NOMO-1 (cell line): ENCODE data around the gene ESD.
A peak's percentile ranks its signal among the peaks of the same experiment; 100 is the strongest.
"Not testable (repeated sequence)": the region's sequence is repeated elsewhere in the genome, so short reads cannot be mapped to it uniquely, and the experiment has no call there.

ENCODE experiments used
- DNase-seq, 2 experiments: peaks; one replicate each; lab custom pipeline; 2025; ENCODE audit not compliant: unreplicated experiment in 2 of 2; lab: John Stamatoyannopoulos, UW

Gene ESD, protein sequence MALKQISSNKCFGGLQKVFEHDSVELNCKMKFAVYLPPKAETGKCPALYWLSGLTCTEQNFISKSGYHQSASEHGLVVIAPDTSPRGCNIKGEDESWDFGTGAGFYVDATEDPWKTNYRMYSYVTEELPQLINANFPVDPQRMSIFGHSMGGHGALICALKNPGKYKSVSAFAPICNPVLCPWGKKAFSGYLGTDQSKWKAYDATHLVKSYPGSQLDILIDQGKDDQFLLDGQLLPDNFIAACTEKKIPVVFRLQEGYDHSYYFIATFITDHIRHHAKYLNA

DNA sequence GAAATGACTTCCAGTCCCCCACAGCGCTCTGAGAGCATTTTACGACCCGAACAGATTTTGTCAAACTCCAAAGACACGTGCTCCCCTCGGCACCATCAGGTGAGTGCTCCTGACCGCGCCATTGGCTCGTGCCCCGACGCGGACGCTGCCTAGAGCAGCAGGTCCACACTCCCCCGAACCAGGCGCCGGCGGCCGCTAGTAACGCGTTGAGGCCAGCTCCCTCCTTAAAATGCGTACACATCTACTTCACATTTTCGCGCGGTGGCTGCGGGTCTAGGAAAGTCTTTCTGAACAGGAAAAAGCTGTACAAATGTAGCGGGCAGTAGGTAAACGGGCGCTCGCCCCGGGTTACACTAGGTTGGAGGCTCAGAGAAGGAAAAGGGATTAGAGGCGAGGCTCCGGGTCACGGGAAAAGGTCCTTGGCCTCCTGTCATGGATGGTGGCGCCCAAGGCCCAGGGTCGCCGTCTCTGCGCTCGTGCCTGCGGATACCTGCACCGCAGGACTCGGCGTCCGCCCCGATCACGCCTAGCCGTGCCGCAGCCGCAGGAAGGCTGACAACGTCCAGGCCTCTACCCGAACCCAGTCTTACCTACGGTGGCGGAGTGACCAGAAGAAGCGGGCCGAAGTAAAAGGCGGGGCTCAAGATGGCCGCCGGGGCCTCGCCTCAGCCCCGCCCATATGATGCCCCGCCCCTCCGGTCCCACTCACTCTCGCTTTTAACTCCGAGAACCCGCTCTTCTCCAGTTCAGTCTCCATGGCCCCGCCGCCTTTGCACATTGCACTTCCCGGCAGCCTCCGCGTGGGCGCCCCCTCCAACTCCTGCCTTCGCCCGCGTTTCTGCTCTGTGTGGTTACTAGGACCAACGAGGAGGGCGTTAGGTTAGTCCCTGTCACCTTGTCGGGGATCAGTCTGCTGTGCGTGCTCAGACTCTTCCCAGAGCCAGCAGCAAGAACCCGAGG is at the start of gene ESD:
Gene ESD (minus strand): TSS at position 647 of the 960 bp plus-strand sequence. CDS start 5,748 bp downstream, outside the sequence.
- DNase-seq, result peak; percentile 89 to 91

DNA sequence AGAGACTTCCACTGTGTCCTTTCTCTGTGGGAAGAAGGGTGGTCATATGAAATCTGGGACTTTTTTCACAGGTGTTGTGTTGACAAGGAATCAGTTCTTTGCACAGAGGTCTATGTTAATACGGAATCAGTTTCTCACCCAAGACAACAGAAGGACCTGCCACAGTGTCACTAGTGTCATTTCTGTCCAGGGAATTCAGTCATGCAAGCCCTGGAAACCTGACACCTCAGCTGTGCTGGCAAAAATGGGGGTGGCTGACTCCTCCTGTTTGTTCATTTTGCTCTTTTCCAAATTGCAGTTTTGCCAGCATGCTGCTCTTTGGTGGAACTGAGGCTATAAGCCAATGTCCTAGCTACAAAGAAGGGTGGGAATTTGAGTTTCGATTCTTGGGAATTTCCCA is 49.8 kb upstream of the ESD start:
- DNase-seq, result no peak

DNA sequence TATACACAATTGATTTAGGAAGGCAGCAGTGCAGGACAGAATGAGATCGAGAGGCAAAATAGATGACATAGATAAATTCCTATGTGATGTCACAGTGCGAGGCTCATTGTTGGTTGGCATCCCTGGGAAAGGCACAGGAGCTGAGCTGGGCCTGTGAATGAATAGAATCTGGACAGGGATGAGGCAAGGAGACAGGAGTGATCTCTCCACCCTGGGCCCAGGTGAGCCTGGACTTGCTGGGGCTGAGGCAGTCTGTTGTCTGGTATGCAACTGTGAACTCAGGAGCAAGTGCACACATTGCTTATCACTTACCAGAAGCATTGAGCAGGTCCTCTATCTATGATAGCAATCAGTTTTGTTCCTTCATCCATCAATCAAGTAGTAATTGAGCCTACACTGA is 48.2 kb upstream of the ESD start:
- DNase-seq, result no peak

DNA sequence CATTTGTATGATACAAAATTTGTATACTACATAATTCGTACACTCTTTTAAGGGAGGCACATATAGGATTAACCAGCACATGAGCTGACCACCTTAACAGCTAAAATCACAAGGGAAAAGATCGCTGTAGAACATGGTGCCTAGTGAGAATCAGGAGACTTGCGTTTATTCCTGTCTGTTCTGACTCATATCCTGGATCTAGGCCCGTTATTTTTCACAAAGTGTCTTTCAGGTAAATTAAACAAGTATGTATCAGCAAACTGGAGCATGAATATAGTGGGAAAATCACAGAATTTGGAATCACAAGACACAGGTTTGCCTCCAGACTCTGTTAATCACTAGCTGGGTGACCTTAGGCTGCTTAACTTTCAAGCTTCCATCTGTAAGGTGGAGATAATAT is 47.5 kb upstream of the ESD start:
- no peak for DNase-seq

DNA sequence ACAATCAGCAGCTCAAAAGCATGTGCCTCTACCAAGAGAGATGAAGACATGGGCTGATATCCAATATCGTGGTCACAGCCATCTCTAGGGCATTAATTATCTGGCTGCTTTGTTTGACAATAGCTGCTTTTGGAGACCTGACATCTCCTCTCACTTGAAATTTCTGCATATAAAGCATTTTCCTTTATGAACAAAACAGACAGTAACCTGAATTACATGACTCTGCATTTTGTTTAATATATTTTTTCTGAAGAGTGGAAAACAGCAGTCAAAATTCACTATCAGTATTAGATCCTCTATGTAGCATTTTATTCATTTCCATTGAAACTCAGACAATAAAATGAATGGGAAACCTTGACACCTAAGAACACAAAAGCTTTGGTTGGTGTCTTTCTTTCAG is 42.4 kb upstream of the ESD start:
- no peak for DNase-seq

DNA sequence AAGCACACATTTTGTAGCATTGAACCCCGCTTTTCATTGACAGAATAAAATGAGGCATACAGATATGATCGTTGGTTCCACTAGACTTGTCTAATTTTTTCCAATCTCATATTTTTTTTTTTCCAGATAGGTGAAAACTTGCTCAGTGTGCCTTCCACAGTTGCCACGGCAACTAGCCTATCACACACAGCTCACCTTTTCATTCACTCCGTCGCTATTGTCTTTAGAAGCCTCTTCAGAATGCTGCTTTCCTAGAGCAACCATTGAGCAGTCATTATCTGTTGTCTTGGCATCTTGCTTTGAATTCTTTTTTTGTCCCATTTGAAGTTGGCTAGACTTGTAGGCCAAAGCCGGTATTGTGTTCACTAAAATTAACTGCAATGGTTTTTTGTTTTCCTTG is 37.7 kb upstream of the ESD start:
- no peak for DNase-seq

DNA sequence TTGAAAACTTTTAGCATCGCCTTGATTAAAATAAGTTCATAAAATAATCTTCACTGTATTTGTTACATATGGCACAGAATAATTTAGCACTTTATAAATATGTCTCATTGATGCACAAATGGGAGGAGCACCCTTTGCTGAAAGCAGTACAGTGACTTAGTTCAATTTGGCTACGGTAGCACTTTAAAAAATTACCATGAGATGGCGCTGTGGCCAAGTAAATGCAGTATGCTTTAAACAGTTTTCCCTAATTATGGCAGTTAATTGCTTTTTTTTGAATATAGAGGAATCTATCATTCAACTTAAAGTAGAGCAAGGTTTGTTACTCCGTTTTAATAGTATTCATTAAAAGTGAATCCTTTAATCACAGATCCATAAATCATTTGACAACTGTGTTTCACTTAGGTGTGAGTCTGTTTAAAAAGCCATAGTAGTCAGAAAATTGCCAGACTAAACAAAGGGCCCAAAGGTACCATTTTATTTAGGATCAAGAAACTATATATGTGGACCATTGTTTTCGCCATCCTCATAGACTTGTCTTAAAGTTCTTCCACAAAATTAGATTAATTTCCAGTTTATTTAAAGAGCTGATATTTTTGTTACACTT is 34.7 kb upstream of the ESD start:
- DNase-seq, result peak; percentile 38 to 40

DNA sequence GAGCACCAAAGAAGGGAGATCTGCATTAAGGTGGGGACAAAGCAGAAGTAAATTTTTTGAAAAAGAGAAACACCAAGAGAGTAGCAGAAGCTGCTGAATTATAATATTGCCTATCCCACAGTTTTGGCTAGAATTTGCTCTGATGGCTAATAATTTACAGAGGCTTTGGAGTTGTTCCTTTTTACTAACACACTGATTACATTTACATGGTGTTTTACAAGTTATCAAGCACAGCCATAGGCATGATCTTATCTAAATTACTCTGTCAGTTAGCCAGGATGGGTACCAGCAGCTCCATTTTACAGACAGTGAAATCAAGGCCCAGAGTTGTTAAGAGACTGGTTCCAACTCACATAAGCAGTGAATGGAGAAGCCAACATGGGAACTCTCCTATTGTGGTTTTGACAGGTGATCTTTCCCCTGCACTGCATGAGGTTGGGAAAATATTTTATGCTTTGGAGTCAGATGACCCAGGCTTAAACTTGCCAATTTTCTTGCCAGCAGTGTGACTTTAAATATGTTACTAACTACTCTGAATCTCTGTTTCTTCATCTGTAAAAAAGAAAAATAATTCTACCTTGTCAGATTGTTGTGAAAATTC is 33.5 kb upstream of the ESD start:
- no peak for DNase-seq

DNA sequence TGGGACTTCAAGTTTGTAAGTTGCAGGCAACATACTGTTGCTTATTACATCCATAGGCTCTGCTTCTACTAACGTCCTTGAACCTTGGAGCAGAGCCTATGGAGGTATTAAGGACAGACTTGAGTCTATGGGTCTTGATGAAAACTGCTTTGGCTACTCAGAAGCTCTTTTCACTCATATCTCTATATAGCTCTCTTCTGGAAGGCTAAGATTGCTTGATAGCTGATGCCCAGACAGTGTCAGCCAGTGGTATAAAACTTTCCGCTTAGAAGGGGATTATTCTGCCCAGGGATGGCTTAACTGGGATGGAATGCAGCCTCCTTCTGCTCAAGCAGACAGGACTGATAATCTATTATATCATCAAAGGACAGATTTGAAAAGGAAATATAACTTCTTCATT is 25.6 kb upstream of the ESD start:
- no peak for DNase-seq

DNA sequence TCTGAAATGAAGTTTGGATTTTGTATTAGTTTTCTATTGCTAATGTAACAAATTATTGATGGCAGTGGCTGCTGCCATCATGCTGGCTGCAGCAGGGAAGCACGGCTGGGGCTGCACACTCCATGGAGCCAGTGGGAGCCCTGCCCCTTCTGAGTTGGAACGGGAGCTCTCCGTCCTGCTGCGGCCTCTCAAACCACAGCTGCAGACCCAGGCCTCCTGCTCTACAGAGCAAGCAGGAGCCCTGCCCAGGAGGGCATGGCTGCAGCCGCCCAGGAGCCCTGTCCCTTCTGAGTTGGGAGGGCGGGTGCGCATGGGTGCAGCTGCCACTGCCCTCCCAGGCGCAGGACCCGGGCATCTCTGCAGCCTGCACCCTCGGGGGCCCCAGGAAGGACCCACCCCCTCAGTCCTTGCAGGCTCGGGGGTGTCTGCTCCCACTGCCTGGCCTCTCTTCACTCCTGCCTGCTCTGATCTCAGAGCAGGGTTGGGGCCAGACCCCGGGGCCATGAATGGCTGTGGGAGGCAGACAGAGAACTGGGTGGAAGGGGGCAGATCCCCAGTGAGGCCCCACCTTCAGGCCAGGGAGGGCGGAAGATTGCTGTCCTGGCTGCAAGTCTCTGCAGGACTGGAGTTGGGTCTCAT is 21.0 kb upstream of the ESD start:
- no peak for DNase-seq

DNA sequence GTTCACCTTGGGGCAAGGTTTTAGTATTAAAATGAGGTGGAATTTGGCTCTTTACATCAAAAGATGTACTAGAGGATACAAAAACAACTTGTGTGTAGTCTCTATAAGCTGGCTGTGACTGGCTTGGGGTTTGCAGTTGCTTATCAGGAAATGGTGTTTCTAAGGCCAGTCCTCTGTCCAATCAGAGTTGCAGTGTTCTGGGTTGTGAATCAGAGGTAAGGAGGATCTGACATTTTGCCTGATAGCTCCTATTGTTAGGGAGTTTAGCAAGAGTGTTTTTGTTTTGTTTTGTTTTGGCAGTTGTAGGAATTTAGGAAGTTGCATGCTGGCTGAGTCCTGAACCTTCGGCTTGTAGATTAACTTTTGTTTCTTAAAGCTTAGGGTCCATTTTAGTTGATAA is 20.1 kb upstream of the ESD start:
- peak; percentile 6 to 37 for DNase-seq

DNA sequence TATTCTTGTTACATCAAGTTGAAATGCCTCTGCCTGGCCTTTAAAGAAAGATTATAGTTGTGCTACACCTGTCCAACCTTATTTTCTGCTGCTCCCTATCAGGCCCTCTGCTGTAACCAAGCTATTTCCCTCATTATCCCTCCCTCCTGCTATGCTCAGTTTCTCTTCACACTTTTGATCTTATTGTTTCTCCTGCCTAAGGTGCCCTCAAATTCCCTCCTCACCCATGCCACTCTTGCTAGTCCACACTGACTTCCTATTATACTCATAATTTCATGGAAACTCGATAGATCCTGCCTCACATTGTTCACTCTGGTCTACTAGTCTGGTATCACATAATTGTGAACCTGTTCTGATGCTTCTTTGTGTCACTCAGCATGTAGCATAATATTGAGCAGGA is 19.4 kb upstream of the ESD start:
- no peak for DNase-seq

DNA sequence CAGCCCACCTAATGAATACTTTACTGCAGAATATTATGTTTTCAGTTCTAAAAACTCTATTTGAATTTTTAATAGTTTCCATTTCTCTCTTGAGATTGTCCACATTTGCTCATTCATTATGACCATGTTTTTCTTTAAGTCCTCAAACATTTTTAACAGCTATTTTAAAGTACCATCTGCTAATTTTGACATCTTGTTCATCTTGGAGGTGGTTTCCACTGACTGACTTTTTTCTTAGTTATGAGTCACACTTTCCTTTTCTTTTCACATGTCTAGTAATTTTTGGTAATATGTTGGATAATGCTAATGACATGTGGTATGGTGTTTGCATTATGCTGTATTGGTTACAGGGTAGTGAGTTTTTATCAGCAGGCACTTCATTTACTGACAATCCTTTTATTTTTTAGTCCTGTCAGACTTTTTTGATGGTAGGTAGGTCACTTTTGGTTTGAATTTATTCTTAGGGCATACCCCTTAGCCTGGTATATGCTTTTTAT is 15.4 kb upstream of the ESD start:
- DNase-seq, result no peak

DNA sequence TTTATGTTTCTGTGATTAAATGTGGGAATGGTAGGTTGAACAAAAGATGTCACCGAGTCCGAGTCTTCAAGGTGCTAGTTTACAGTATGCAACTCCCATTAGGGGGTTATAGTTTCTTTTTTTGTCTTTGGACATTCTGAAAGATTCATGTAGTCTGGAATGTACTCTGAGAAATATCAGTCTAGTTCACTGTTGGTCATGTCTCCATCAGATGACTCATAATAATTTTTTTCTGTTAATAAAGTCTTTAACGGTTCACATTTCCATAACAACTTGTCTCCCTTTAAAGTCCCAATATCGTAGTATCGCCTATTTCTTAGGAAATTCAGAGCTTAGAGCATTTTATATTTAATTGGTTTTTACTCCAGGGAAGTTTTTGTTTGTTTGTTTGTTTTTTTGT is 13.5 kb upstream of the ESD start:
- DNase-seq, result no peak

DNA sequence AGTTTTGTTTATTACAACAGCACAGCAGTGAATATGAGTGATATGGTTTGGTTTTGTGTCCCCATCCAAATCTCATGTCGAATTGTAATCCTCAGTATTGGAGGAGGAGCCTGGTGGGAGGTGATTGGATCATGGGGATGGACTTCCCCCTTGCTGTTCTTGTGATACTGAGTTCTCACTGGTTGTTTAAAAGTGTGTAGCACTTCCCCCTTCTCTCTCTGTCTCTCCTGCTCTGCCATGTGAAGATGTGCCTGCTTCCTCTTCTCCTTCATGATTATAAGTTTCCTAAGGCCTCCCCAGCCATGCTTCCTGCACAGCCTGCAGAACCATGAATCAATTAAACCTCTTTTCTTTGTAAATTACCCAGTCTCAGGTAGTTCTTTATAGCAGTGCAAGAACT is 8.0 kb upstream of the ESD start:
- DNase-seq, result not testable (repeated sequence)

DNA sequence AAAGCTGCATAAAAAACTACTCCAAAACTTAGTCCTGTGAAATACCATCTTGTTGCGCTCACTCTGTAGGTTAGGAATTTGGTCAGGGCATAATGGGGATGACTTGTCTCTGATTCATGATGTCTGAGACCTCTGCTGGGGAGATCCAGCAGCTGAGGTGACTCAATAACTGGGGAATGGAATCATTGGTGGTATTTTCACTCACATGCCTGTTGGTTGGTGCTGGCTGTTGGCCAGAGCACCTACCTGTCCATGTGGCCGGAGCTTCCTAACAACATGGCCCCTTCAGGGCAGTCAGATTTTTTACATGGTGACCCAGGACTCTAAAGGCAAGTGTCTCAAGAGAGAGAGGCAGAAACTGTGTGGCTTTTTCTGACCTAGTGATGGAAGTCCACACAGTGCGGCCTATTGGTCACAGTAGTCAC is 7.4 kb upstream of the ESD start:
- DNase-seq, result no peak

DNA sequence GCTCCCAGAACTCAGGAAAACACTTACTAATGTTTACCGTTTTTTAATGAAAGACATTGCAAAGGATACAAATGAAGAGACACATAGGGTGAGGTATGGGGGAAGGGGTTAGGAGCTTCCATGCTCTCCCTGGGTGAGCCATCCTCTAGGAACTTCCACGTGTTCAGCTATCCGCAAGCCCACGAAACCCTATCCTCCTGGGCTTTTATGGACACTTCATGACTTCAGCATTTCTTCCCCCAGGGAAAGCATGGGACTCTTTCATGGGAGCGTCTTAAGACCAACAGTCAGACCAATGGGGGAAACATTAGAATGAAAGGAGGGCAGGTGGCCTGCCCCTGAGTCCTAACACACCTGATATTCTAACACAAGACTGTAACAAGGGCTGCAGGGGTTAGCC is 6.6 kb upstream of the ESD start:
- DNase-seq, result no peak

DNA sequence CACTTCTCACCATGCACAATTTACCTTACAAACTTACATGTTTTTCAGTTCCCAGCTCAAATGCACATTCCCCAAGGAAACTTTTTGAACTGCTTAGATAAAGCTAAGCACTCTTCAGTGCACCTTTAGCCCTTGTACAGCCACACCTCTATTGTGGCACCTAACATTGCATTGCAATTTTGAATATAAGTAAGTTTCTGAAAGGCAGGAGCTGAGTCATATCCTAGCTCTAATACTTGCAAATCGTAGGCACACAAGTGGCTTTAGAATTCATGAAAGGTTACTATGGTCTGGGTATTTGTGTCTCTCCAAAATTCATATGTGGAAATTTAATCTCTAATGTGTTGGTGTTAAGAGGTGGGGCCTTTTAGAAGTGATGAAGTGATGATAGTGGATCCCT is 4.9 kb upstream of the ESD start:
- DNase-seq, result no peak

DNA sequence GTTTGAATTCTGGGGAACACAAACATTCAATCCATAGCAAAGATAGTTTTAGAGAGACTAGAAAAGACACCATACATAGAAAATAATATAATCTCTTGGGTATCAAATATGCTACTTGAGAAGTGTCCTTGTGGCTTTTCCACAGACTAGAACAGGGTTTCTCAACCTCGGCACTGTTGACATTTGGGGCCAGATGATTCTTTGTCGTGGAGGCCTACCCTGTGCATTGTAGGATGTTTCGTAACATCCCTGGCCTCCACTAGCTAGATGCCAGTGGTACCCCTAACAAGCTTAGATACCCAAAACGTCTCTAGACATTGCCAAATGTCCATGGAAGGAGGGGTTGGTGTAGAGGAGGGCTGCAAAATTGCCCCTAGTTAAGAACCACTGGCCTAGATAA is 2.2 kb upstream of the ESD start:
- peak; percentile 9 to 29 for DNase-seq

DNA sequence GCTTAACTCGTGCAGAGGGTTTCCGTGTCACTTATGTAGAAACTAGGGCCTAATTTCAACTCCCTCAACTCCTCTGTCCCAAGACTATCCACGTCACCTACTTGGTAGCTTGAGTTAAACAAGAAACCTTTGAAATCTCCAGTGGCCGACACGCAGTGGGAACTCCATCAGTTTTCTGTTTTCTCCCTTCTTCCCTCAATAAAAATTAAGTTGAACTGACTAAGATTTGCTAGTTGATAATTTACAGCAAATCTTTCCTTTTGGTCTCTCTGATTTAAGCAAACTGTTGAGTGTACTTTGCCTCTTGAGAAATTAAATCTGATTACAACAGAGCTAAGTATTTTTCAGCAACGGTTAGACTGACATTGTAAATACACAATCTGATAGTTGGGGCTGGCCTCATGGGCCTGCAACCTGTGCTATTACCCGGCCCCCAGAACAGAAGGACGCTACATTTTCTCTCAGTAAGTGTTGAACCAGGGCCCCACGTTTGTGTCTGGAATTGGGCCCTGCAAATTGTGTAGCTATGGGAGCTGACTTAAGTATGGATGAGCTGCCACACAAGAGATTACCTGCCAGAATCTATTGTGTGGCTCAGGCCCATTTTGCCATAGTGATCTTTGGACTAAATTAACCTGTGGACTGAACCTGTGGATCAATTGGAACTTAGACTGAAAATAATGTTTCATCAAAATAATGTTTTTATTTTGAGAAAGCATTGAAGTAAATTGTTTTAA is 708 bp upstream of the ESD start:
- peak in 1 of 2 experiments; percentile 43 for DNase-seq
